Stimulated activated CD4-positive, alpha-beta T cell treated with anti-CD3 and anti-CD28 coated beads, Interleukin-15, amount 100 ng/mL, for 24 hours (primary cell): ENCODE data around the gene NEURL1B.

ENCODE experiments used
- DNase-seq: peaks from one replicate; pipeline ENCODE4 v3.0.0-alpha.2; 2020

NEURL1B gene

DNA sequence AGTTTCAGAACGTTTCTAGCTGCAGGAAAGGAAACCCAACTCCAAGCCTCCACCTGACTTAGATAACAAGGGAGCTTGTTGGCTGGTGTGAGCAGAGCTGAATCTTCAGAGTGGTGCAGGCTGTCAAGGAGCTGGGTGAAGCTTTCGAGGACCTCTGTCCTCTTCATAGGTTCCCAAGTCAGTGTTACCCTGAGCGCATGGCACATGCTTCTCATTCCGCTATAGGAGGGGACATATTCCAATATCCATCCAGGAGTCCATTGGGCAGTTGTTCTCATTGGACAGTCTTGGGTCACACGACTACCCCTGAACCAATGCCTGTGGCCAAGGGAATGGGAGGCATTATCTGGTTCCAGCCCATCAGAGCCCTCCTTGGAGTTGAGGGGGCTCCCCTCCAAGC, 79.6 kb downstream of the NEURL1B start:
- no peak for DNase-seq

DNA sequence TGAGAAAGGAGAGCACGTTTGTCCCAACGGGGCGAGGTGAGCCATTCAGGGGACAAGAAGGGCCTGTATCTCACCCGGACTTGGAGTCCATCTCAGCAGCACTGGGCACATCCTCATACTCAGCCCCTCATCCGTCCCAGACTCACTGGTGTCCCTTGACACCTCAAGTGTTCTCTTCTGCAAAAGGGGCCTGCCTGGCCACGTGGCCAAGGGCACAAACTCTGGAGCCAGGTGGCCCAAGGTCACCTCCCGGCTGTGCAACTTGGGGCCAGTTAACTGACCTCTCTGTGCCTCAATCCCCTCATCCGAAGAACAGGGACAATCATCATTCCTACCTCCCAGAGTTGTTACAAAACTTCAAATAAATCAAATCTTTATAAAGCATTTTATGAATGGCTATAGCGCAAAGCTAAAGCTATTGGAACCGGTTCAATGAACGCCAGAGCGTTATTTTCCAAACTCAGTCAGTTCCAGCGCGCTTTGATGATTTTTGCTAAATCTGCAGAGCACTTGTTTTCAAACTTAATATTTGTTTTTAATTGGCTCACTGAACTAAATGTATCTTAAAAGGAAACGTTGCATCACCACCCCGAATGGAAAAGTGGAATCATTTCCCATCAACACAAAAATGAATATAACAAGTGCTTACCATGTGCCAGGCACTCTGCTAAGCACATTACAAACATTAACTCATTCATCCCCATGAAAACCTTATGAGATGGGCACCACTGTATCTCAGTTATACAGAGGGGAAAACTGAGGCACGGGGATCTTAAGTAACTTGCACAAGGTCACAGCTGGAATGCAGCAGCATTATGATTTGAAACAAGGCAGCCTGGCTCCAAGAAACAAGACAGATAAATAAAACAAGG, 80.6 kb downstream of the NEURL1B start:
- no peak for DNase-seq

DNA sequence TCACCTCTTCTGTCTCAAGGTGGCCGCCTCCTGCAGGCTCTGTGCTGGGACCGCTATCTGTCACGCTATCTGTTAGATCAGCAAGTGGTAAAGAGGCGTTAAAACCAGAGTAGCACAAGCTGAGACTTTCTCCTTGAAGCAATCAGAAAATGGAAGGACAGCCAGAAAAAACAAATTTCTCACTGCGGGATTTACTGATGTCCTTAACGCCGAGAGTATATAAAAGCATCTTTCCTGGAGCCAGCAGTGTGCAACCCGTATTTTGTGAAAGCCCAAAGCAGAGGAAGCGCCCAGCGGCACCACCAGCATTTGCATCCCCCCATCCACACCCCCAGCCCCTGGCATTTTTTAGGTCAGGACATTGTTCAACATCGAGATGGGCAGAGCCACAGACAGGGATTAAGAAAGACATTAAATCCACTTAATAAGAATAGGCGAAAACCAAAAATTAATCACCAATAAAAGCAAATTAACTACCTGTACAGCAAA, 81.3 kb downstream of the NEURL1B start:
- no peak for DNase-seq

DNA sequence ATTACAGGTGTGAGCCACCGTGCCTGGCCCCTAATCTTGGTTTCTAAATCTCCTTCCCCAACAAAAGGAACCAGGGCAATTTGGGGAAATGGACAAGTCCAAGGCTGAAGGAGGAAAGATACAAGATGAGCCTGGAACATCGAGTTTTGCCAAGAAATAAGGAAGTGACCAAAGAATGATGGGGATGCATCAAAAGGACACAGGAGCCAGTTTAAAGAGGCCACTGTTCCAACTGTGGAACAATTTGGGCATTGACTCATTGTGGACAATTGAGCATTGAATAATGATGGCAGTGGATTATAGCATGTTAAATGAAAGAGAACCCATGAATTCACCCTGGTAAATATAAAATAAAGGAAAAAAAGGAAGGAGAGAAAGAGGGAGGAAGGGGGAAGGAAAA, 82.4 kb downstream of the NEURL1B start:
- DNase-seq: no peak

DNA sequence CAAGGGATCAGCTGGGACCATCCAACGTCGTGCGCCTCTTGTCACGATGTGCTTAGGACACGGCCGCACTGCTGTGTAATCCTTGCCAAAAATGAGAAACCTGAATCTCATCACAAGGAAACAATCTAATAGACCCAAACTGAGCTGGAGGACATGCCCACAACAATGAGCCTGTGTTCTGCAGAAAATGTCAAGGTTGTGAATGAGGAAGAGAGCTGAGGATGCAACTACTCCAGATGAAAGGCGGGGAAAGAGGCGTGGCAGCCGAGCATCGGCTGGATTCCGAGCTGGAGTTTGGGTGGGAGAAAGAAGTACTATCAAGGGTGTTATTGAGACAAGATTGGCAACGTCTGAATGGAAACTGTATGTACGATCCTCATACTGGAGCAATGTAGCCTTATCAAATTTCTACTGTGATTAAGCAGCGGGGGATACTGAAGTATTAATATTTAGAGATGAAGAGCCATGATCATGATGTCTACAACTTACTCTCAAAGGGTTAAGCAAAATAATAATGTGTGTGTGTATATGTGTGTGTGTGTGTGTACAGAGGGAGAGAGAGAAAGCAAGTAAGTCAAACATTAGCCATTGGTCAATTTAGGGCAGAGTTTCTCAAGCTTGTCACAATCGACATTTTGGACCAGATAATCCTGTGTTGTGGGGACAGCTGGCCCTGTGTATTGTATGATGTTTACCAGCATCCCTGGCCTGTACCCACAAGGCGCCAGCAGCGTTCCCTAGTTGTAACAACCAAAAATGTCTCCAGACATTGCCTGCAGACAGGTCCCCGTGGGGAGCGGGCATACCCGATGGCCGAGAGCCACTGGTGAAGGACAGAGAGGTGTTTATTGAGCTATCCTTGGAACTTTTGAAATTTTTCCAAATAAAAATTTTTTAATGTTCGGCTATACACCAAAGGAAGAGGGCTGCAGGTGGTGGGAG, 83.5 kb downstream of the NEURL1B start:
- DNase-seq: no peak

DNA sequence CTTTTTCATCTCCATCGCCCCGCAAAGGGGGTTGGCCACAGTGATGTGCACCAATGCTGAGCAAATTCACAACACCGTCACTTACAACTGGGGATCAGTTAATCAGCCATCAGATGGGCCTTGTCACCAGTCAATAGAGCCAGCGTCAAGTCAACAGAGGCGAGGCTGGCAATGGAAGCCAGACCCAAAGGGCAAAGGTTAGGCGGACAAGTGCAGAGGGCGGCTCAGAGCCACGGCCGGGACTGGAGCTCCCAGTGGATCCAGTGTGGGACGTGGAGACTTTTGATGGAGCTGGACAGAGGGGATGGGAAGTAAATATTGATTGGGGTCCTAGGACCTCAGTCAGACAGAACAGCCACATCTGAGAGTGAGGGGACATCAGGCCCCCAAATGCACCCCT, 84.2 kb downstream of the NEURL1B start:
- no peak for DNase-seq

DNA sequence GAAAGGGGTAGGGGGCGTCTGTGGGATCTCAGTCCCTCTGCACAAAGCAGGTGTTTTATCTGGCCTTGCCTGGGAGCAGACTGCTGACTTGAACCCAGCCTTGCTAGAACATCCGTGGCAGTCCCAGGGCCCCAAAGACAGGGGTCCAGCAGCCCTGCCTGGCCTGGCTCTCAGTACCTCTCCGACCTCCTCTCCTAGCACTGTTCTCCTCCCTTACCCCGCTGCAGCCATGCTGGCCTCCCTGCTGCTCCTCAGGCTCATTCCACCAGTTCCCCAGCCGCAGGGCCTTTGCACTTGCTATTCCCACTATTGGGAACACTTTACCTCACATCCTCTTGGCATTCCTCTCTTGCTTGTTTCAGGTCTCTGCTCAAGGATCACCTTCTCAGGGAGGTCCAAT, 84.7 kb downstream of the NEURL1B start:
- no peak for DNase-seq

DNA sequence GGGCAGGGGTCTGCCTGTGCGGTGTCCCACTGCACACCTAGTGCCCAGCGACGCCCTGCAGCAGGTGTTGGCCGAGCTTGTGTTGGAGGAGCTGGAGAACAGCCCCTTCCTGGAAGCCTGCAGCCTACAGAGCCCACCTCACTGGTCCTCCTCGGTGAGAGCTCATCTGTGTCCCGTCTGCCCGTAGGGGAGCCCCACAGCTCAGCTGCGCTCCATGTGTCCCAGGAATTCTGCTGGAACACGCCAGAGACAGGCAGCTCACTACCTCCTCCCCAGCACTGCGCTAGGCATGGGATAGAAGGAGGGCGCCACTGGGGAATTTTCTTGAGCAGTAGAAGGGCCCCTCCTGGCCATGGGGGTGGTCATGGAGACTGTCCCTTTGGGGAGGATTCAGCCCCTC, 85.9 kb downstream of the NEURL1B start:
- DNase-seq: no peak

DNA sequence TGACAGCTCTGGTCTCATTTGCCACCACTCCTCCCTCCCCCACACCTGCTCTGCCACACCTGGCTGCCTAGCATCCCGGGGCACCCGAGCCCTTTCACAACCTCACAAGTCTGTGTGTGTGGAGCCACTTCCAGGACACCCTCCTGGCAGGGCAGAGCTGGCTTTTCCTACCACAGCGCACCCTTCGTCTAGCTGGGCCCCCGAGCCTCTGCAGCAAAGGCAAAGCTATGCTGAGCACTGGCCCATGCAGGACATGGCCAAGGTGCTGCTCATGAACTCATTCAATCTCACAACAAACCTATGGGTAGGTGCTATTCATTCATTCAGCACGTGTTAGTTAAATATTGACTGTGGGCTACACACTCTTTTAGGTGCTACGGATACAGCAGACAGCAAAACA, 86.5 kb downstream of the NEURL1B start:
- no peak for DNase-seq

DNA sequence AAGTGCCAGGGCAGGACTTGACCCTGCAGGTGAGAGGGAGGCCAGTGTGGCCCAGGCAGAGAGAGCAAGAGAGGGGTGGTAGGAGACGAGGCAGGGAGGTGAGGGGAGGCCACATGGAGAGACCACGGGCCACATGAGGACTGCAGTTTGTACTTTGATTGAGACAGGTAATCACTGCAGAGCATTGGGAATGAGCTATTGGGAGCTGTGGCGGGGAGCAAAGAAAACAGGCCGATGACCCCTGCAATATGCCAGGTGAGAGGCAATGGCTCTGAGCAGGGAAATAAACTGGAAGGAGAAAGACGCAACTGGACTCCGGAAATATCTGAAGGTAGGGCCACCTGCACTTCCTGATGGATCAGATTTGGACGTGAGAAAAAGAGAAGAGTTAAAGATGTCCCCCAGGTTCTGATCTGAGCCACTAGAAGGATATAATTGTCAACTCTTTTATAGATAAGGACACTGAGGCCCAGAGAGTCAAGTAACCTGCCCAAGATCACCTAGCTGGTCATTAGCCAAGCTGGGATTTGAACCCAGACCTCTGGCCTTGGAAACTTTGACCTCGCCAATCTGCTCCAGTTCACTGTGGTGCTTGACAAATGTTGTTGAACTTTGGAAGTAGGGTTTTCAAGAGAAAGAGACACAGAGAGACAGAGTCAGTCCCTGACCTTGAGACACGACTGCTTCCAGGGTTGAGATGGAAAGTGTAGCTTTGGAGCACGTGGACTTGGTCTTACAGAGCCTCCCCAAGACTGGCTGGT, 87.6 kb downstream of the NEURL1B start:
- no peak for DNase-seq

DNA sequence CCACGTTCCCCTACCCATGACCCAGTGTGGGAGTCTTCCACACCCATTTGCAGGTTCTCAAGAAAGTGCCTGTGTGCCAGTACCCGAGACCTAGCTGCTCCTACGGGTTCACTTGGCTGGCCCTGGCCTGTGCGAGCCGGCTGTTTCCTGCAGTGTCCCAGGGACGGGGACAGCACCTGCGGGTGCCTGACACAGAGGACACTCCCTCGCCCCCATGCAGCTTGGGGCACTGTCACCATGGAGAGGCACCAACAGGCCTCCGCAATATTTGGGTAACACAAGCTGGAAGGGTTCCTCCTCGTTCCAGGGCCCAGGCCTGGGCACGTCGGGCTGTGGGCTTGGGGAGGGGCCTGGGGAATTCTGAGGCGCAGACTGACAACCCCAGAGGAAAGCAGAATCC, 88.5 kb downstream of the NEURL1B start:
- no peak for DNase-seq

DNA sequence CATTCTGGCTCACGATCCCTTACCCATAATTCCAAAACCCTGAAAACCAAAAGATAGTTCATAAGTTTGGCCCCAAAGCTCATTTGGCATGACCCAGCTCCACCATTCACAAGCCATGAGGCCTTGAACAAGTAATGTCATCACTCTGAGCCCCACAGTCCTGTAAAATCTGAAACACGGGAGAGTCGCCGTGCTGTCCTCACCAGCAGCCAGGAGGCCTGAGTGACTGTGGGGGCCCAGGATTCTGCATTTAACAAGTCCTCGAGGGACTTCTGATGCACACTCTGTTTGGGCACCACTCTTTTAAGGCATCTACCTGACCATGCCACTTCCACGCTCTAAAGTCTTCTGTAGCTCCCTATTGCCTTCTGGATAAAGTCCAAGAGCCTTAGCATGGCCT, 89.2 kb downstream of the NEURL1B start:
- DNase-seq: no peak

DNA sequence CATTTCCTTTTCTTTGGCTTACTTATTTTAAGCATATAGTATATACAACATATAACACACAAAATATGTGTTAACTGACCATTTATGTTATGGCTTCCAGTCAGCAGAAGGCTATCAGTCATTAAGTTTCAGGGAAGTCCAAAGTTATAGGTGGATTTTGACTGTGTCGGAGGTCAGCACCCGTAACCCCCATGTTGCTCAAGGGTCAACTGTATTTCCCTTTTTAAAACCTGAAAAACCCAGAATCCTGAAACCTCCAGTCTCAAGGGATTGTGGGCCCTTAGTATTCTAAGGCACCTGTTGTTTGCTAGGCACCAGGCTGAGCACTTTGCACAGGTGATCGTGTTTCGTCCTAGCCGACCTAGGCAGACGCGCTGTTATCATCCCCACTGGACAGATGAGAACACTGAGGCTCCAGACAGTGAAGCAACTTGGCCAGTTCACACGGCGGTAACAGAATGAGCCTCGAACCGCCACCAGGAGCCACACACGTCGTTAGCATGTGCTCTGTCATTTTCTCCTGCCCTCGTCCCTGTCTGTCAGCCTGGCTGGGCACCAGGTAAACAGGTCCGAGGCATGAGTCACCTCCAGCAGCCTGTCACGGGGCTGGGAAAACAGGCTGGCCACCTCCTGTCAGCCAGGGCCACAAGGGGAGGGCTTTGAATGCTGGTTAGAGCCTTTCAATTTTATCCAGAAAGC, 90.1 kb downstream of the NEURL1B start:
- no peak for DNase-seq

DNA sequence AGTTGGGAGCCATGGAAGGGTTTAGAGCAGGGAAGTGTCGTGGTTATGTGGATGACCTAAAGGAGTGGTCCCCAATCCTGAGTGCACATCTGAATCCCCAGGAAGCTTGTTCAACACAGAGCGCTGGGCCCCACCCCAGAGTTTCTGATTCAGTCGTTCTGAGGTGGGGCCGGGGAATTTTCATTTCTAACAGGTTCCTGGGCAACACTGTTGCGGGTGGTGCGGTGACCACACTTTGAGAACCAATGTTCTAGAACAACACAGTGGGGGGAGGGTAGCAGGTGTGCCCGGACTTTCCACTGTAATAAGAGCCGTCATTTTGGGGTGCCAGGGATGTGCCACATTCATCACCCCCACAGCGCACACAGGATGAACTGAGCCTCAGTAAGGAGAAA, 90.6 kb downstream of the NEURL1B start:
- DNase-seq: no peak

DNA sequence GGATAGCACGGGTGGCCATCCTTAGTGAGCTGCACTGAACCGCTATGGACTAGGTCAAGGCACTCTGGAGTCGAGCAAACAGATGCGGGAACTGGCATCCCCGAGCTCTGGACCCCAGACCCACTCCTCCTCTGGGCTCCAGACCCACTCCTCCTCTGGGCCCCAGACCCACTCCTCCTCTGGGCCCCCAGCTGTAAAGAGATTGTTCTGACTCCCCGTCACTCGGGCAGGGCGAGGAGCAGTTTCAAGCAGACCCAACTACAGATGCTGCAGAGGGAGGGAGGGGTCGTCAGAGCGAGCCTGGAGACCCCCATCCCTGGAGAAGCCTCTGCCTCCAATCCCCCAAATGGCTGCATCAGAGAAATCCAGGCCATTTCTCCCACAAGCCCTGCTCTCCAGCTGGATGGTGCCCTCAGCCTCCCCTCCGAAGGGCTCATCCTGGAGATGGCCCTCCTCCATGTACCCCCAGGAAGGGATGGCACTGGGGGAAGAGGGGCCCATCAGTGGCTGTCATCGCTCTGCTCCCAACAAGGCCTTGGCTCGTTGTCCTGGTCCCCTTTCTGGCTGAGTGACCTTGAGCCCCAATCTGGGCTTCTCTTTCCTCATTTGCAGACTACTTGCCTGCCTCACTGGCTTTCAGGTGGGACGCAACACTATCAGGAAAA, 91.3 kb downstream of the NEURL1B start:
- no peak for DNase-seq

DNA sequence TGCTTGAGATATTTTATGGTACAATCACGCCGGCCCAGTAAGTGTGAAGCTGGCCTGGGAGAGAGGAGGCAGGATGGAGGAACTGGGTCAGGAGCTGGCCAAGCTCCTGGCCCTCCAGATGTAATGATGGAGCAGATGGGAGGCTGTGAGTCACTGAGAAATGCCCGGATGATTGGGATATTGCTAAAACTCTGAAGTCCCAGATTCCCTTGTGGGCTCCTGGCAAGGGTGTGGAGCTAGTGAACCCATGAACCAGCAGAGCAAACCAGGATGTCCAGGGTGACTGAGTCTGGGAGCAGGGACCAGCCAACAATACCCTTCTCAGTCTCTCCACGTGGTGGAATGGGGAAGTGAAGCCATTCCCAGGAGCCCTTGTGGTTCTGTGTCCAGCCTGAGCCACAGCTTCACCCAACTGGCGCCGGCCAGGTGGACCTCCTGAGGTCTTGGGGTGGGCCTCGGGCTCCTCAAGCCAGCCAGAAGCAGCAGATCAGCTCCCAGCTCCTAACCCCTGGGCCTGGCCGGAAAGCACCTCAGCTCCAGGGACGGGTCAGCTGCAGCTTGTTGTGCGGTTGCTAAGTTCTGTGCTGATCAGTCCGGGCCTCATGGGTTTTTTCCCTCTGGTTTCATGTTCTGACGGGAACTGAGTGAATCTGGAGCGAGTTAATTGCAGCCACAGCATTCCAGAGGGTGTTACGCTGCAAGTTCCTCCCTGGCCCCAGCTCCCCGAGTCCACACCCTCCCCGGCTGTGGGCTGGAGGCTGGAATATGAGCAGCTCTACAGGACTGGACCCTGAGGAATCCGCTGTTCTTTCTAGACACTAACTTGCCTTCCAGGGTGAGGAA, 92.3 kb downstream of the NEURL1B start:
- DNase-seq: no peak

DNA sequence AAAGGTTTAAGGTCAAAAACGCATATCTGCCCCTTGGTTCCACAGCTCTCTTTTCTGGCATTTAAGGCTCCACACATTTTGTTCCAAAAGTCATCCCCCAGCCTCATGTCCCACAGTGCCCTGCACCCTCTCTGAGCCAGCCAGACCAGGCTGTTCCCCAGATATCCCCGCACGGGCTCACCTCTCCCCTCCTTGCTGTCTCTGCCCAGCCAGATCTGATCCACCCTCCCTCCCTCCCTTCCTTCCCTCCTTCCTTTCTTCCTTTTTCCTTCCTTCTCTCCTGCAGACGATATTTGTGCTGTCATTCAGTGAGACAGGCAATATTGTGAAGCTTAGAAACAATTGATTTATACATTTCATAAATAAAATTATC, 92.9 kb downstream of the NEURL1B start:
- DNase-seq: no peak

DNA sequence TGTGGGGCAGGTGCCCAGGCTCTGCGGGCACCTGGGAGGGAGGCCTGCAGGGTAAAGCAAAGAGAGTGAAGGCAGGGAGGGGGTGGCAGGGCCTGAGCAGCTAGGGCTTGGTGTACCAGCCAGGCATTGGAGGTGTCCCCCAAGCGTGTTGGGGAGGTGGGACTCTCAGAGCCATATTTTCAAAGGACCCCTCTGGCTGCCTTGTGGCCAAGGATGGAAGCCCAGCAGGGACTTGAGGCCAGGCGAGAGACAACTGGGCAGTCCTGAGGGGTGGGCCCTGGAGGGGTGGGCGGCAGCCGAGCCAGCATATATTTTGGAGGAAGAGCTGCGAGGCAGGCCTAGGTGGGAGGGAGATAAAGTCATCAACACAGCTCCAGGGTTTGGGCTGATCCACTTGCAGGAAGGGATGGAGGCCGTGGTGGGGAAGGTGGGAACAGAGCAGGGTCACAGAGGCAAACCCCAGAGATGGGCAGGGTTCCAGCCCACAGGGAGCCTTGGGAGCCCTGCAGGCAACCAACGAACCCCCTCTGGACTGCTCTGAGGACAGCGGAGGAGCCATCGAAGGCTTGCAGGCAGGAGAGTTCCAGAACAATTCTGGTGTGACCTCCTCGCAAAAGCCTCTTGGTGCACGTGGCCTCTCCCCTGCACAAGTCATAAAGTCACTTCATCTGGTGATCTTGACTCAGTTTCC, 94.2 kb downstream of the NEURL1B start:
- DNase-seq: no peak

DNA sequence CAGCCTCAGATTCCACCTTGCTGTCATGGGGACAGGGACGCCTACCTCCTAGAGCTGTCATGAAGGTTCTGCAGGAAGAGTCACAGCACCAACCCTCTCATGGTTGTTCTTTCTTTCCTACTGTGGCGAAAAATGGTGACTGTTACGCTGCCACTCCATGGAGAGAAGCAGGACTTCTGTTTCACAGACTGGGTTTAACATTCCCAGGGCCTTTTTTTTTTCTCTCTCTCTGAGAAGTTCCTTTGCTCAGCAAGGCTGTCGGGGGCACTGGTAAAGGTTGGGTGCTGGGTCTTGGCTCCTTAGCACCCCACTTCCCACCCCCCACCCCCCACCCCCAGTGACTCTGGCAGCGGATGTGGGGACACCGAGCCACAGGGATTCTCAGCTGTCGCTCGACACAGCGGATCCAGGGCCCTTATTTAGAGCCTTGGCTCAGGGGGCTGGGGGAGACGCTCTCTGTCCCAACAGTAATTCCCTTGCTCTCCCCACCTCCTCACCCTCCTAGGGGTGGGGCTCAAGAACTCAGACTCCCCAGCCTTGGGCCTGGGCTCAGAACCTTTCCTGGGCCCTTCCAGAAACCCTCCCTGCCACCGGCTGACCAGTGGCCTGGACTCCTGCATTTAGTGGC, 95.6 kb downstream of the NEURL1B start:
- DNase-seq: no peak

DNA sequence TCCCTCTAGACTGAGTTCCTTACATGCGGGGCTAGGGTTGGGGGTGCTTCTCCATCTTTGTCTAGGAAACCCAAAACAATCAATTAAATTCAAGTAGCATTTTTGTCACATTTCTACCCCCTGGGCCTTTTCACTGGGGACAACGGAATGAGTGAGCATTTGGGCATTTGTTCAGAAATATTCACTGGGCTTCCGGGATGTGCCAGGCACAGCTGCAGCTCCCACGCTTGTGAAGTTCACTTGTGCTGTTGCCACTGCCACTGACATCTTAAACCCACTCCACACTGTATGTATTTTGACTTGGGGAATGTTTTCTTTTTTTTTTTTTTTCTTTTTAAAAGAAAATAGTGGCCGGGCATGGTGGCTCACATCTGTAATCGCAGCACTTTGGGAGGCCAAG, 98.3 kb downstream of the NEURL1B start:
- no peak for DNase-seq
